ENCODE measurements around the gene HEXA. TPM values are rescaled to one million over a fixed set of nuclear protein-coding genes. Genes with fewer than 3 reads are reported as not detected.

The HEXA gene
- total RNA-seq, 3 donors from 2014 or later (not counting 1 experiment from before 2014, with no cell fraction given) = 154 to 173 (median 172) TPM

DNA sequence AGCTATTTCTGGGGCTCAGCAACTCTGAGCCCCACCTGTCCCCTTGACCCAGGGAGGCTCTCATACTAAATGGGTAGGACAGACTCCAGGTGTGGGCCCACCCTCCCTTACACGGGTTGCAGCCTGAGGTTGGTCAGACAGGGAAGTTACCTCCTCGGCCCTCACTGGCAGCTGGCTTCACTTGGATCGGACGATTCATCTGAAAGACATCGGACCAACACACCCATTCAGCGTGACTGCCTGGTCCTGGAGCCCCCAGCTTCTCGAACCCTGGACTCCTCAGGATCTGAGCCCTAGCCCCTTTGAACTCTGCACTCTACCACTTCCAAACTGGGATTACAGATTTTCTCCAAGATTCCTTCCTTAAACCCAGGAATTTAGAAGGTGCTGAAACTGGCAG lies 71.2 kb downstream of the HEXA start:
- DNase-seq (no peak), ATAC-seq (no peak)
- TF ChIP-seq, protein P1, sequence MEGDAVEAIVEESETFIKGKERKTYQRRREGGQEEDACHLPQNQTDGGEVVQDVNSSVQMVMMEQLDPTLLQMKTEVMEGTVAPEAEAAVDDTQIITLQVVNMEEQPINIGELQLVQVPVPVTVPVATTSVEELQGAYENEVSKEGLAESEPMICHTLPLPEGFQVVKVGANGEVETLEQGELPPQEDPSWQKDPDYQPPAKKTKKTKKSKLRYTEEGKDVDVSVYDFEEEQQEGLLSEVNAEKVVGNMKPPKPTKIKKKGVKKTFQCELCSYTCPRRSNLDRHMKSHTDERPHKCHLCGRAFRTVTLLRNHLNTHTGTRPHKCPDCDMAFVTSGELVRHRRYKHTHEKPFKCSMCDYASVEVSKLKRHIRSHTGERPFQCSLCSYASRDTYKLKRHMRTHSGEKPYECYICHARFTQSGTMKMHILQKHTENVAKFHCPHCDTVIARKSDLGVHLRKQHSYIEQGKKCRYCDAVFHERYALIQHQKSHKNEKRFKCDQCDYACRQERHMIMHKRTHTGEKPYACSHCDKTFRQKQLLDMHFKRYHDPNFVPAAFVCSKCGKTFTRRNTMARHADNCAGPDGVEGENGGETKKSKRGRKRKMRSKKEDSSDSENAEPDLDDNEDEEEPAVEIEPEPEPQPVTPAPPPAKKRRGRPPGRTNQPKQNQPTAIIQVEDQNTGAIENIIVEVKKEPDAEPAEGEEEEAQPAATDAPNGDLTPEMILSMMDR (IDR thresholded peaks at IDR 0.05) = no peak
- Mint-ChIP-seq H3K4me1 (peaks cover 0 to 15% of the 10 kb centered on the region in 2 donors), H3K36me3 (no peaks in the 10 kb centered on the region), H3K9me3 (no peaks in the 10 kb centered on the region), H3K27me3 (ENCODE audit: low read depth in 2 of 2) (no peaks in the 10 kb centered on the region), H3K27ac (peak overlapping the region in 1 of 2 donors; percentile 18), H3K4me3 (no peak overlapping the region)
- H3K4me3 ChIP-seq (ENCODE audit: low read length) = no peak overlapping the region
- H3K9me3 ChIP-seq (ENCODE audit: control insufficient read depth, insufficient read depth, low read length) = no peaks in the 10 kb centered on the region
- no peak overlapping the region for H3K27ac ChIP-seq (ENCODE audit: low read length)
- intact Hi-C loops (cut with micrococcal nuclease) = no loop called here
- H3K27me3 ChIP-seq (ENCODE audit: control insufficient read depth, insufficient read depth, low read length) = no peaks in the 10 kb centered on the region
- H3K4me1 ChIP-seq (ENCODE audit: control insufficient read depth, insufficient read depth, low read length) = no peaks in the 10 kb centered on the region
- 92% methylated on average over 7 of the region's 7 CpGs for WGBS (ENCODE audit: insufficient coverage)
- H3K36me3 ChIP-seq (ENCODE audit: control insufficient read depth, insufficient read depth, low read length) = no peaks in the 10 kb centered on the region

DNA sequence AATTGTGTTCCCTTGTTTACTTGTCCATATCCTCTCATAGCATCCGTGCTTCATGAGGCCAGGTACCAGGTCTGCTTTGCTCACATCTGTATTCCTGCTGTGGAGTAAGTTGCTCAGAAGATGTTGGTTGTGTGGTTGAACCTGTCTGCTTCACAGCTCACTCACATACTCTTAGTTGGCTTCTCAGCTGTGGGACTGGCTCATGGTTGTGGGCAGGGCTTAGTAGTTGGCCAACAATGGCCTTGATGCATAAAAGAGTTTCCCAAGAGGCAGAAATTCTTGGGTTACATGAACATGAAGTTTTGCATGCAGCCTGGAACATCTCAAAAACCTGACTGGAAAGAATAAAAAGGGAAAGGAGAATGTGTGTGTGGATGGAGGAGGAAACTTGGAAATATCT lies 72.9 kb downstream of the HEXA start:
- WGBS (ENCODE audit: insufficient coverage) = no CpG with 5 or more reads among the region's 1 CpG
- H3K36me3 ChIP-seq (ENCODE audit: control insufficient read depth, insufficient read depth, low read length) = no peaks in the 10 kb centered on the region

More for the DNA sequence above, 72.9 kb downstream of the HEXA start:
- H3K27me3 ChIP-seq (ENCODE audit: control insufficient read depth, insufficient read depth, low read length) = no peaks in the 10 kb centered on the region
- intact Hi-C loops (cut with micrococcal nuclease) = no loop called here
- no peaks in the 10 kb centered on the region for H3K9me3 Mint-ChIP-seq
- H3K4me1 ChIP-seq (ENCODE audit: control insufficient read depth, insufficient read depth, low read length) = no peaks in the 10 kb centered on the region
- no peak overlapping the region for H3K27ac ChIP-seq (ENCODE audit: low read length)
- no peak for ATAC-seq
- H3K27me3 Mint-ChIP-seq (ENCODE audit: low read depth in 2 of 2) = no peaks in the 10 kb centered on the region
- H3K36me3 Mint-ChIP-seq = no peaks in the 10 kb centered on the region
- peak overlapping the region in 1 of 2 donors; percentile 16 for H3K27ac Mint-ChIP-seq
- no peaks in the 10 kb centered on the region for H3K9me3 ChIP-seq (ENCODE audit: control insufficient read depth, insufficient read depth, low read length)
- no peak for DNase-seq
- H3K4me3 ChIP-seq (ENCODE audit: low read length) = no peak overlapping the region
- H3K4me3 Mint-ChIP-seq = no peak overlapping the region
- TF ChIP-seq, protein P1 (IDR thresholded peaks at IDR 0.05) = no peak
- peaks cover 0 to 15% of the 10 kb centered on the region in 2 donors for H3K4me1 Mint-ChIP-seq

Other genes with a start within 250 kb of the HEXA start
- not detected for gene GRAMD2A, start 178.2 kb downstream of the HEXA start, total RNA-seq
- gene PKM, start 144.8 kb downstream of the HEXA start, total RNA-seq = 100 to 1,000 TPM; 121 to 180 (median 155) TPM
- 100 to 1,000 TPM; 132 to 135 (median 132) TPM for gene PARP6, start 103.5 kb downstream of the HEXA start, total RNA-seq
- gene CELF6, start 55.9 kb downstream of the HEXA start, total RNA-seq = 1 to 10 TPM; 2.6 to 3.2 (median 2.8) TPM
- gene TMEM202, start 22.3 kb upstream of the HEXA start, total RNA-seq = not detected
- gene ARIH1, start 98.3 kb upstream of the HEXA start, total RNA-seq = 100 to 1,000 TPM; 193 to 212 (median 212) TPM